ENCODE measurements around the gene AFF3. TPM values are rescaled to one million over a fixed set of nuclear protein-coding genes. Genes with fewer than 3 reads are reported as not detected.

The AFF3 gene
- total RNA-seq, 4 donors from 2014 or later: 8.5 to 77.2 (median 27.1) TPM

GRCh38 chr2:99918389-99918788 is 224.0 kb downstream of the AFF3 start:
- Histone ChIP-seq H3K9me3 (no peaks in the 10 kb centered on the region), H3K27ac (no peak overlapping the region), H3K27me3 (no peaks in the 10 kb centered on the region), H3K36me3 (no peaks in the 10 kb centered on the region), H3K4me3 (no peak overlapping the region), H3K4me1 (no peaks in the 10 kb centered on the region)
- intact Hi-C loops (cut with DNase I; ENCODE audit: low total_unique reads): no loop called here
- no peak for TF ChIP-seq CTCF (IDR thresholded peaks at IDR 0.05)
- no peak for TF ChIP-seq POLR2A (IDR thresholded peaks at IDR 0.05)
- no peak for DNase-seq

GRCh38 chr2:99915108-99915675 is 227.2 kb downstream of the AFF3 start:
- H3K27ac ChIP-seq: no peak overlapping the region
- DNase-seq: no peak
- no peaks in the 10 kb centered on the region for H3K36me3 ChIP-seq
- H3K27me3 ChIP-seq: no peaks in the 10 kb centered on the region
- H3K4me3 ChIP-seq: no peak overlapping the region
- no peaks in the 10 kb centered on the region for H3K4me1 ChIP-seq
- no peak for TF ChIP-seq POLR2A (IDR thresholded peaks at IDR 0.05)
- TF ChIP-seq CTCF (IDR thresholded peaks at IDR 0.05): no peak
- no peaks in the 10 kb centered on the region for H3K9me3 ChIP-seq
- intact Hi-C loops (cut with DNase I; ENCODE audit: low total_unique reads): no loop called here

DNA sequence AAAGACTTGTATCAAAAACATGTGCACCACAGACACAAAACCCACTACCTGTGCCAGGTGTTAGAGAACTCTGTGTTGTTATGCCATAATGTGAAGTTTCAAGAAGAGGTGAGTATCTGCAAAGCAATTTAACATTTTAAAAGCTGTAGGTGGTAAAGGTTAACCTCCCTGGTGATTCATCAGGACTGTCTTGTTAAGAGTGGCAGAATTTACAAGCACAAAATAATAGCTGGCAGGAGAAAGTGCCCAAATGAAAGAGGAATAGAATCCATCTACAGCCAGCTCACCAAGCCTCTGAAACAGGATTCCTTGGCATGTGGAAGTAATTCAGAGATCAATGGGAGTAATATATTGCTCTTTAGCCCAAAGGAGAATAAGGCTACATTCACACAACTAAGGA is 230.7 kb downstream of the AFF3 start:
- intact Hi-C loops (cut with DNase I; ENCODE audit: low total_unique reads): no loop called here
- no peaks in the 10 kb centered on the region for H3K36me3 ChIP-seq
- H3K4me1 ChIP-seq: no peaks in the 10 kb centered on the region
- H3K4me3 ChIP-seq: no peak overlapping the region
- H3K9me3 ChIP-seq: no peaks in the 10 kb centered on the region
- no peak for DNase-seq
- H3K27ac ChIP-seq: no peak overlapping the region
- TF ChIP-seq POLR2A (IDR thresholded peaks at IDR 0.05): no peak
- TF ChIP-seq CTCF (IDR thresholded peaks at IDR 0.05): no peak
- H3K27me3 ChIP-seq: no peaks in the 10 kb centered on the region

GRCh38 chr2:99910902-99911301 is 231.5 kb downstream of the AFF3 start:
- H3K9me3 ChIP-seq: no peaks in the 10 kb centered on the region
- H3K4me1 ChIP-seq: no peaks in the 10 kb centered on the region
- intact Hi-C loops (cut with DNase I; ENCODE audit: low total_unique reads): no loop called here
- no peak overlapping the region for H3K27ac ChIP-seq
- H3K36me3 ChIP-seq: no peaks in the 10 kb centered on the region
- no peak overlapping the region for H3K4me3 ChIP-seq
- DNase-seq: no peak
- no peak for TF ChIP-seq POLR2A (IDR thresholded peaks at IDR 0.05)
- TF ChIP-seq CTCF (IDR thresholded peaks at IDR 0.05): no peak
- H3K27me3 ChIP-seq: no peaks in the 10 kb centered on the region

GRCh38 chr2:99905636-99906035 is 236.8 kb downstream of the AFF3 start:
- Histone ChIP-seq H3K9me3 (no peaks in the 10 kb centered on the region), H3K4me1 (no peaks in the 10 kb centered on the region), H3K4me3 (no peak overlapping the region), H3K27me3 (no peaks in the 10 kb centered on the region), H3K27ac (no peak overlapping the region), H3K36me3 (no peaks in the 10 kb centered on the region)
- intact Hi-C loops (cut with DNase I; ENCODE audit: low total_unique reads): no loop called here
- TF ChIP-seq POLR2A (IDR thresholded peaks at IDR 0.05) (no peak), CTCF (IDR thresholded peaks at IDR 0.05) (no peak)
- no peak for DNase-seq

Measured in uterus (tissue), 4 donors.